MCF 10A (cell line): ENCODE data around the gene RABL6. TPM values are rescaled to one million over a fixed set of nuclear protein-coding genes. Genes with fewer than 3 reads are reported as not detected.

Experiments
- BruUV-seq: library from RNA; stranded (reverse); fragments of 400-500 nt; replicated peaks from 2 replicates; lab custom pipeline; 2021; lab: Mats Ljungman, UMichigan
- CTCF ChIA-PET: fragments of 300-600 bp; sonication (Branson Sonifier 250); formaldehyde crosslinking; extraction: SDS; loops from one replicate; lab custom pipeline; 2021; ENCODE audit warnings: antibody characterized with exemption, inconsistent platforms; lab: Yijun Ruan, JAX
- POLR2A ChIA-PET: fragments of 300-600, 350-650 bp; sonication (Branson Sonifier 250); formaldehyde crosslinking; extraction: SDS; loops from one replicate; lab custom pipeline; 2020; ENCODE audit warnings: antibody characterized with exemption, inconsistent platforms; lab: Yijun Ruan, JAX
- DNase-seq: peaks from one replicate; pipeline ENCODE4 v3.0.0-alpha.2; 2018; ENCODE audit not compliant: unreplicated experiment
- H3K27ac Mint-ChIP-seq: one replicate; pipeline ENCODE4 v1.8.0; 2022; ENCODE audit warnings: mild to moderate bottlenecking, low read depth, mixed read lengths; ENCODE audit not compliant: unreplicated experiment
- H3K27me3 Mint-ChIP-seq: one replicate; pipeline ENCODE4 v1.8.0; 2022; ENCODE audit warnings: mixed read lengths; ENCODE audit not compliant: insufficient read depth, unreplicated experiment
- H3K36me3 Mint-ChIP-seq: one replicate; pipeline ENCODE4 v1.8.0; 2022; ENCODE audit warnings: mild to moderate bottlenecking, moderate library complexity, mixed read lengths; ENCODE audit not compliant: insufficient read depth, unreplicated experiment
- H3K4me1 Mint-ChIP-seq: one replicate; pipeline ENCODE4 v1.8.0; 2022; ENCODE audit warnings: mixed read lengths; ENCODE audit not compliant: insufficient read depth, unreplicated experiment
- H3K4me3 Mint-ChIP-seq: one replicate; pipeline ENCODE4 v1.8.0; 2022; ENCODE audit warnings: mild to moderate bottlenecking, moderate library complexity, mixed read lengths; ENCODE audit not compliant: unreplicated experiment
- H3K9me3 Mint-ChIP-seq: one replicate; pipeline ENCODE4 v1.8.0; 2022; ENCODE audit warnings: mixed read lengths; ENCODE audit not compliant: unreplicated experiment
- CTCF ChIP-seq: fragments of 200-600 bp; IDR thresholded peaks from one replicate; pipeline ENCODE4 v1.8.0; 2022; ENCODE audit warnings: antibody characterized with exemption, mild to moderate bottlenecking; ENCODE audit not compliant: unreplicated experiment
- intact Hi-C: fragments of 100-400 bp; cut with micrococcal nuclease; formaldehyde crosslinking; loops from 2 replicates; pipeline ENCODE4 v1.14.1; 2022
- total RNA-seq: library from RNA; stranded (reverse); gene quantifications from 2 replicates; pipeline ENCODE4 v1.2.3, GENCODE V29; 2022

The RABL6 gene
- total RNA-seq, 1 experiment from 2014 or later: 77.8 TPM

GRCh38 chr9:136829412-136829811, 21.7 kb downstream of the RABL6 start:
- no peaks in the 10 kb centered on the region for H3K27me3 Mint-ChIP-seq
- H3K27ac Mint-ChIP-seq: no peak overlapping the region
- H3K9me3 Mint-ChIP-seq: no peaks in the 10 kb centered on the region
- POLR2A ChIA-PET: no interaction called here
- H3K4me1 Mint-ChIP-seq: no peaks in the 10 kb centered on the region
- BruUV-seq: no TSS peak
- H3K36me3 Mint-ChIP-seq: peaks cover 46% of the 10 kb centered on the region
- intact Hi-C loops: no loop called here
- no peak overlapping the region for H3K4me3 Mint-ChIP-seq
- CTCF ChIA-PET: interaction anchor here (1.3 kb wide), 2 partner anchors 12 to 13 kb away, joined by 3 to 5 read pairs; no protein-coding TSS in a partner anchor
- no peak for TF ChIP-seq CTCF
- DNase-seq: no peak

- CTCF ChIA-PET: interaction anchor here (1.3 kb wide), 2 partner anchors 11 to 13 kb away, joined by 3 to 5 read pairs; no protein-coding TSS in a partner anchor
- no peak for DNase-seq
- H3K36me3 Mint-ChIP-seq: peaks cover 43% of the 10 kb centered on the region
Observed at GRCh38 chr9:136829981-136830885, 22.5 kb downstream of the RABL6 start.

GRCh38 chr9:136831002-136831719, 23.4 kb downstream of the RABL6 start:
- Mint-ChIP-seq H3K4me3 (no peak overlapping the region), H3K36me3 (peaks cover 42% of the 10 kb centered on the region), H3K9me3 (no peaks in the 10 kb centered on the region), H3K4me1 (no peaks in the 10 kb centered on the region), H3K27me3 (no peaks in the 10 kb centered on the region), H3K27ac (no peak overlapping the region)
- TF ChIP-seq CTCF: no peak
- no TSS peak for BruUV-seq
- intact Hi-C loops: no loop called here
- POLR2A ChIA-PET: interaction anchor here (0.8 to 1.4 kb wide), 2 partner anchors 21 to 22 kb away, joined by 3 to 5 read pairs; no protein-coding TSS in a partner anchor
- no peak for DNase-seq
- CTCF ChIA-PET: interaction anchor here (0.5 to 0.7 kb wide), 3 partner anchors 8 to 104 kb away, joined by 3 read pairs; no protein-coding TSS in a partner anchor

More at GRCh38 chr9:136829981-136830885, 22.5 kb downstream of the RABL6 start:
- TF ChIP-seq CTCF: no peak
- intact Hi-C loops: no loop called here
- Mint-ChIP-seq H3K4me1 (no peaks in the 10 kb centered on the region), H3K9me3 (no peaks in the 10 kb centered on the region), H3K27ac (no peak overlapping the region), H3K4me3 (no peak overlapping the region), H3K27me3 (no peaks in the 10 kb centered on the region)
- BruUV-seq: no TSS peak
- POLR2A ChIA-PET: no interaction called here

GRCh38 chr9:136831720-136832104, 24.0 kb downstream of the RABL6 start:
- TF ChIP-seq CTCF: no peak
- Mint-ChIP-seq H3K36me3 (peaks cover 39% of the 10 kb centered on the region), H3K27ac (no peak overlapping the region), H3K27me3 (no peaks in the 10 kb centered on the region), H3K9me3 (no peaks in the 10 kb centered on the region), H3K4me3 (no peak overlapping the region), H3K4me1 (no peaks in the 10 kb centered on the region)
- no peak for DNase-seq
- ChIA-PET CTCF (interaction anchor here (0.6 to 1.0 kb wide), 3 partner anchors 9 to 103 kb away, joined by 3 read pairs; no protein-coding TSS in a partner anchor), POLR2A (interaction anchor here (0.8 to 1.4 kb wide), 3 partner anchors 11 to 23 kb away, joined by 3 to 5 read pairs (median 5); no protein-coding TSS in a partner anchor)
- no TSS peak for BruUV-seq
- intact Hi-C loops: no loop called here
